GM12873 (cell line): ENCODE data around the gene GLIS2.

Source experiments
- TF ChIP-seq, protein P1 (sequence below): IDR thresholded peaks from 2 replicates; pipeline ENCODE4 v1.5.1; 2012; ENCODE audit warnings: low read depth, mild to moderate bottlenecking, moderate library complexity, low read length, control low read depth; ENCODE audit not compliant: insufficient read depth; ENCODE audit errors: missing control alignments

The GLIS2 gene

DNA sequence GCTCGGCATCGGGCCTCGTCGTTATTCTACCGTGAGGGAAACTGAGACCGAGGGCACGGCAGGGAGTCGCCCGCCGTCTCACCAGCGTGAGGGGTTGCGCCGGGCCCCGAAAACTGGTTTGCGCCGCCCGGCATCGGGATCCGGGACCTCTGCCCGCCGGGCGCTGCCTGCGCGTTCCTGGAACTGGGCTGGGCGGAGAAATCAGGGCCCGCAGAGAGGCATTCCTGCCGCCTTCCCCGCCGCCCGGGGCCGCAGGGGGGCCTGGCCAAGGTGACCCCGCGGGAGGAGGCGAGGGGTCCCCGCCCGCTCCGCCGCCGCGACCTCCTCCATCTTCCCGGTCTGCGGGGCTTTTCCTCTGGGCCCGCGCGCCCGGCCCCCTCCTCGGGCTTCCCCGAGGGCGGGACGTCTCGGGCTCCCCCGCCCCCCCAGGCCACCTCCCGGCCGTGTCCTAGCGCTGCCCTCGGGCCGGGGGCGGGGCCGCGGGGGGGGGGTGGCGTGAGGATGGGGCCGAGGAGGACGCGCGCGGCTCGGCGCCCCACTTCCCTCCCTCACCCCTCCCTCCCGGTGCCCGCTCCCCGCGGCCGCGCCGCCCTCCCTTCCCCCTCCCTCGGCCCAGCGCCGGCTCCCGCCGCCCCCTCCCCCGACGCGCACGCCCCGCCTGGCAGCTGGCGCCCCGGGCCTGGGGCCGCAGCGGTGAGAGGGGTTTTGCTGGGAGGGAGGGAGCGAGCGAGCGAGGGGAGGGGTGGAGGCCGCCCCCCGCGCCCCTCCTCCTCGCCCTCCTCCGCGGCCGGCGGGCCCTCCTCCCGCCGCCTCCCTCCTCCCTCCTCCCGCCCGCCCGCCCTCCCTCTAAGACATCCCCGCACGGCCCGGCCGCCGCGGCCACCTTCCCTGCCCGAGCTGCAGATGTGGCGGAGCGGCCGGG, at the start of gene GLIS2:
Gene GLIS2 (plus strand): TSS at position 882 of the 922 bp plus-strand sequence. CDS start 16,214 bp downstream, outside the sequence.
- TF ChIP-seq, protein P1, sequence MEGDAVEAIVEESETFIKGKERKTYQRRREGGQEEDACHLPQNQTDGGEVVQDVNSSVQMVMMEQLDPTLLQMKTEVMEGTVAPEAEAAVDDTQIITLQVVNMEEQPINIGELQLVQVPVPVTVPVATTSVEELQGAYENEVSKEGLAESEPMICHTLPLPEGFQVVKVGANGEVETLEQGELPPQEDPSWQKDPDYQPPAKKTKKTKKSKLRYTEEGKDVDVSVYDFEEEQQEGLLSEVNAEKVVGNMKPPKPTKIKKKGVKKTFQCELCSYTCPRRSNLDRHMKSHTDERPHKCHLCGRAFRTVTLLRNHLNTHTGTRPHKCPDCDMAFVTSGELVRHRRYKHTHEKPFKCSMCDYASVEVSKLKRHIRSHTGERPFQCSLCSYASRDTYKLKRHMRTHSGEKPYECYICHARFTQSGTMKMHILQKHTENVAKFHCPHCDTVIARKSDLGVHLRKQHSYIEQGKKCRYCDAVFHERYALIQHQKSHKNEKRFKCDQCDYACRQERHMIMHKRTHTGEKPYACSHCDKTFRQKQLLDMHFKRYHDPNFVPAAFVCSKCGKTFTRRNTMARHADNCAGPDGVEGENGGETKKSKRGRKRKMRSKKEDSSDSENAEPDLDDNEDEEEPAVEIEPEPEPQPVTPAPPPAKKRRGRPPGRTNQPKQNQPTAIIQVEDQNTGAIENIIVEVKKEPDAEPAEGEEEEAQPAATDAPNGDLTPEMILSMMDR = no peak

DNA sequence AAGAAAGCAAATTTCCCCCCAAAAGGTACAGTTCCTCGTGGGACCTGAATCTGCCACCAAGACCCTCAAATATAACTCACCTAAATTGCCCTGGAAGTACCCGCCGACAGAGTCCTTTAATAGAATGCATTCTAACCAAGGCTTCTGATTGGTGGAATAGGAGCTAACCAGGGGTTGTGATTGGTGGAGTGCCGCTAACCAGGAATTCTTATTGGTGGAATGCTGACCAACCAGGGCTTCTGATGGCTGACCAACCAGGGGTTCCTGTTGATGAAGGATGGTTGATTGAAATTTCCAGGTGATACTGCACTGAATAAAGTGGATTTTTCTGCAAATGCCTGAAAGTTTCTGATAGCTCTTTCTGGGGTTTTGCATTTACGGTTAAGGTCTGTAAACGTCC, 49.5 kb upstream of the GLIS2 start:
- TF ChIP-seq, protein P1 = no peak

DNA sequence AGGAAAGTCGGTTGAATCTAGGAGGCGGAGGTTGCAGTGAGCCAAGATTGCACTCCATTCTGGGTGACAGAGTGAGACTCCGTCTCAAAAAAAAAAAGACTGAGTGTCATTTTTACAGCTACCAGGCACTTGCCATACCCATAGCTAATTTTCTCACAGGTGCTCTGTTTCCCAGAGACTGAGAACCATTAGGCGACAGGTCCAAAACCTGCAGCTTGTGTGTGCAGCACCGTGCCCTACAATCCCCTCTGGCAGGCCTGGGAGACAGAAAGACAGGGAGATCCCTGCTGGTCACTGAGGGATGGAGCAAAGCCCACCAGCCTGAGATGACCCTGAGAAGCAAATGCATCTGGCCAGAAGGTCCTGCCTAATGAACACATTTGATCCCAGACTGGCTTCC, 45.8 kb upstream of the GLIS2 start:
- TF ChIP-seq, protein P1 = no peak

DNA sequence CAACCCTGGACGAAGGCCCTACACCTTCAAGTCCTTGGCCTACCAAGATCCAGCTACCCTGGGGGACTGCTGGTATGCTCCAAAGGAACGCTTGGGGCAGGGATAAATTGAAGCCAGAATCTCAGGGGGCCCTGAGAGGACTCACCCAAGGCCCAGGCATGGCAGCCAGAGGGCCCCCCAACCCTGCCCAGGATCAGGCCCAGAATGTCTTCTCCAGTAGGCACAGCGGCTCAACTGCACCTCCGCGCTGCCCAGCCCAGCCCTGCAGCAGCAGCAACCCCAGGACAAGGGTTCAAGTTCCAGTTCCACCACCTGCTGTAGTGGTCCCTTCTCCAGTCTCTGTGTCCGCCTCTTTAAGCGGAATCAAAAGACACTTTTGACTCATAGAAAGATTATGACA, 45.3 kb upstream of the GLIS2 start:
- TF ChIP-seq, protein P1 = no peak

DNA sequence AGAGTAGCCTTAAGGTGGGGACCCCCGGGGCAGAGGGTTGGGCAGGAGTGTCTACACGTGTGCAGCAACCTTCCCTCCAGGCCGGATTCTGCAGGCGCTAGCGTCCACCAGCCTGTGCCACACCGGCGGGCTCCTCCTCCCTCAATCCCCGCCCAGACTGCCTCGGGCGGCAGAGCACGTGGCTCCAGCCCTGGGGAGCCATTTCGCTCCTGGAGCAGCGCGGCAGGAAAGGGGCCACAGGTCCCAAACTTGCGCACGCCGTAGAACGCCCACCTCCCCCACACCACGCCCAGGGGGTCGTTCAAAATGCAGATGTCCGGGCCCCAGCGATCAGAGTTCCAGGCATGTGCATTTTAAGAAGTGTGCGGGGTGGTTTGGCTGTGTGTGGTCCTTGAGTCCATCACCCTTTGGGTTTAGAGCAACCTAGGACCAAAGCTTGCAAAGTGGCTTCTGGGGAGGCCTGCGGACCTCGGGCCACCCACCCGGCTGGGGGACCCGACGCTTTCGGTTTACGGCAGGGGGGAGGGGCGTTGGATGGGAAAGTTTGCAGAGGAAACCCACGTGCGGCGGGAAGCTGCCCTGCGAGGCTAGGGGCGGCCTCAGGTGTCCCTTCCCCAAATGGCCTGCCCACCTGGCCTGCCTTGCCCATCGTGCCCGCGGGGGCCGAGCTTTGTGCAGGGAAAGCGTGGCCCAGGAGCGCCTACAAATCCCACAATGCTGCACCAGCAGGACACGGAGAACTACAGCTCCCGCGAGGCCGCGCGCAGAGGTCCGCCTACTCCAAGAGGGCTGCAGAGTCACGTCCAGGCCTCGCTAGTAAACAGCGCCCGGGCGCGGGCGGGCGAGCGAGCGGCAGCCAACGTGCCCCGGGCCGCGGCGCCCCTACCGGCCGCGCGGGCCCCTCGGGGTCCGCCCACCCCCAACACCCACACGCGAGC, 44.4 kb upstream of the GLIS2 start:
- TF ChIP-seq, protein P1 = no peak

DNA sequence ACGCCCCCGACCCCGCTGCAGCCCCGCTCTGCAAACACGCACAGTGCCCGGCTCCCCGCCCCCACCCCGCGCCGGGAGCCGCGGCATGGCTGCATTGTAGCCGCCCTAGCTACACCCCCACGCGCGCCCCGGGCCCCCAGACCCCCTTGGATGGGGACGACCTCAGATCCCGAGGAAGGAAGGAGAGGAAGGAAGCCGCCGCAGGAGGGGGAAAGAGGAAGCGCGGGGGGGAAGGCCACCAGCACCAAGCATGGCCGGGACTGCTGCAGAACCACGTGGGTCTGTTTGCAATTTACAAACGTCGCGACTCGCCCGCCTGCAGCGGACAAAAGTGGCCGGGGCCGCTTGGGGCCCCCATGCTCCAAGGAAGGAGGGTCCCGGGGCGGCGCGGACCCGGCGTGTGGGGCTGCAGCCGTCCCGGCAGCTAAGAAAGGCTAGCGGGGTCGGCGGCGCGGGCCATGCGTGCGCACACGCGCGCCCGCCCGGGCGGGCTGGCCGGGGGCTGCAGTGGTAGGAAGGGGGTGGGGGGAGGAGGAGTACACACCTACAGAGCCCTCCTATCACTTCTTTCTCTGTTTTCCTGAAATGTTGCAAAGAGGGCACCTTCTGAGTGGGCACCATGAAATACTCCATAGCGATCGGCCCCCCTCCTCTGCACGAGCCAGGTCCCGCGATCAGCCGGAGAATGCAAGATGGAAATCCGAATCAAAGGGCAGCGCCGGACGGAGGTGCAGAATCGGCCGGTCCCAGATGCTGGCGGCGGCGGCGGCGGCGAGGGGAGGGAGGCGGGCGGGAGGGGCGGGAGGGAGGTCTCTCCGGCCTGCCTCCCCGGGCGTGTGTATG, 43.5 kb upstream of the GLIS2 start:
- TF ChIP-seq, protein P1 = no peak
